Lower lobe of right lung (tissue), 2 donors: ENCODE measurements around the gene HBP1. TPM values are rescaled to one million over a fixed set of nuclear protein-coding genes. Genes with fewer than 3 reads are reported as not detected.

Experiments used
- ATAC-seq, 2 donors: fragments of 200-7000 bp; cut with Tn5 transposase; one replicate each; pipeline ENCODE4 v1.9.1; 2020 to 2022; ENCODE audit warnings: mild to moderate bottlenecking in 2 of 2, moderate library complexity in 2 of 2
- DNase-seq: peaks from one replicate; pipeline ENCODE4 v3.0.0-alpha.2; 2020
- H3K27ac ChIP-seq: fragments of 200-600 bp; one replicate; pipeline ENCODE4 v1.8.0; 2022
- H3K27me3 ChIP-seq: fragments of 200-600 bp; one replicate; pipeline ENCODE4 v1.8.0; 2022; ENCODE audit warnings: low read depth
- H3K36me3 ChIP-seq: fragments of 200-600 bp; one replicate; pipeline ENCODE4 v1.8.0; 2022; ENCODE audit warnings: mild to moderate bottlenecking
- H3K4me1 ChIP-seq: fragments of 200-600 bp; one replicate; pipeline ENCODE4 v1.8.0; 2022
- H3K4me3 ChIP-seq: fragments of 200-600 bp; one replicate; pipeline ENCODE4 v1.8.0; 2022; ENCODE audit warnings: mild to moderate bottlenecking
- H3K9me3 ChIP-seq: fragments of 200-600 bp; one replicate; pipeline ENCODE4 v1.8.0; 2022
- intact Hi-C: fragments of 100-400 bp; cut with DNase I; formaldehyde crosslinking; loops from one replicate; pipeline ENCODE4 v1.11.0; 2022
- total RNA-seq: library from RNA; stranded (reverse); fragmentation: NEBNext Ultra II Directional; extraction: Animal tissue kit (Norgen Biotek cat#: 25700); gene quantifications from one replicate; pipeline ENCODE4 v1.2.1, GENCODE V29; 2021
- TF ChIP-seq, protein P1 (sequence below): fragments of 200-600 bp; IDR thresholded peaks from one replicate; pipeline ENCODE4 v1.8.0; 2022; ENCODE audit warnings: antibody characterized with exemption, mild to moderate bottlenecking
- donor health status: DM: no; HTN: yes; CAD: no; lungs with severe emphysema.

HBP1 gene
- total RNA-seq, 1 donor from 2014 or later, result 81.9 TPM

DNA sequence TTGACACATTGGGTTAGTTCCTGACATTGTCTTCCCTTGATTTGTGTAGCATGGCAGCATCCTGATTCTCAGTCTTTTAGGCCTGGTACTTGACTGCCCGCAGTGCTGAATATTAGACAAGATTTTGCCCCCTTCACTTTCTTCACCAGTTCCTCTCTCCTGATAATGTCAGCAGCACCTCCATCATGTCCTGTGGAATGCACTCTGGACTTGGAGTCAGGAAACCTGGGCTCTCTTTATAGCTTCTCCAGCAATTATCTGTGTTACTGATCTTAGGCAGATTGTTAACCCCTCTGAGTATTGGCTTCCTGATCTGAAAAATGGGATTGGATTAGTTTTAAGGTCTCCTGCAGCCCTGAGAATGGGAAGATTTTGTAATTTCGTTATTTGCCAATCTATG lies 19.0 kb downstream of the HBP1 start:
- DNase-seq (no peak), ATAC-seq (no peak)
- Histone ChIP-seq H3K9me3 (no peaks in the 10 kb centered on the region), H3K27ac (no peak overlapping the region), H3K4me1 (no peaks in the 10 kb centered on the region), H3K27me3 (no peaks in the 10 kb centered on the region), H3K36me3 (peaks cover 100% of the 10 kb centered on the region), H3K4me3 (no peak overlapping the region)
- TF ChIP-seq, protein P1, sequence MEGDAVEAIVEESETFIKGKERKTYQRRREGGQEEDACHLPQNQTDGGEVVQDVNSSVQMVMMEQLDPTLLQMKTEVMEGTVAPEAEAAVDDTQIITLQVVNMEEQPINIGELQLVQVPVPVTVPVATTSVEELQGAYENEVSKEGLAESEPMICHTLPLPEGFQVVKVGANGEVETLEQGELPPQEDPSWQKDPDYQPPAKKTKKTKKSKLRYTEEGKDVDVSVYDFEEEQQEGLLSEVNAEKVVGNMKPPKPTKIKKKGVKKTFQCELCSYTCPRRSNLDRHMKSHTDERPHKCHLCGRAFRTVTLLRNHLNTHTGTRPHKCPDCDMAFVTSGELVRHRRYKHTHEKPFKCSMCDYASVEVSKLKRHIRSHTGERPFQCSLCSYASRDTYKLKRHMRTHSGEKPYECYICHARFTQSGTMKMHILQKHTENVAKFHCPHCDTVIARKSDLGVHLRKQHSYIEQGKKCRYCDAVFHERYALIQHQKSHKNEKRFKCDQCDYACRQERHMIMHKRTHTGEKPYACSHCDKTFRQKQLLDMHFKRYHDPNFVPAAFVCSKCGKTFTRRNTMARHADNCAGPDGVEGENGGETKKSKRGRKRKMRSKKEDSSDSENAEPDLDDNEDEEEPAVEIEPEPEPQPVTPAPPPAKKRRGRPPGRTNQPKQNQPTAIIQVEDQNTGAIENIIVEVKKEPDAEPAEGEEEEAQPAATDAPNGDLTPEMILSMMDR, result no peak
- intact Hi-C loops, result no loop called here

DNA sequence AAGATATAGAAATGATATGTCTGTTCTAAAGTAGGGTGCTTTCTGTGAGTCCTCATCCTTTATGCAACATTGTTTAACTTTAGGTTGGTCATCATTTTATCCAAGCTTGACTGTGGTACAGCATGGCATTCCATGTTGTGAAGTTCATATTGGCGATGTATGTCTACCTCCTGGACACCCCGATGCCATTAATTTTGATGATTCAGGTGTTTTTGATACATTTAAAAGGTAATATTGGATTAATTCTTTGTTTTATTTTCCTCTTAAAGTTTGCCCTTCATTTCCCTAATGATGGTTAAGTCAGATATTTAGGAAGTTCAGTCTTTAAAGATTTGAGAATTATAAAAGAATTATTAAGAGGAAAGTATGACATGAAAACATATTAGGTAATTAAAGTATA lies 21.3 kb downstream of the HBP1 start:
- H3K36me3 ChIP-seq, result peaks cover 99% of the 10 kb centered on the region

DNA sequence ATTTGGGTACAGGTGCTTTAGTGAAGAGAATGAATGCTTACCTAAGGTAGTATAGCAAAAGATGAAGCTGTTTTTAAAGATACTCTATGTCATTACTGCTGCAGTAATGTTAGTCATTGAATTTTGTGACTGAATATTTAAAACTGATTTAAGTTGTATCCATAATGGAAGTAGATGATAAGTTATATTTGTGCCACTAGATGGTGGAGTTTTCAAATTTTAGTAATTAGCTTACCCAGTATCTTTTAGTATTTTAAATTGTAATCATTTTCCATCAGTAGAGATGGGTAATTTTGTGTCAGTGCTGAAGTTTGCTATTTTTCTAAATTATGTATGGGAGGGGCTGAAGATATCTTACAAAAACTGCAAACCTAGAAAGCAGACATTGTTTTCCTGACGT lies 25.2 kb downstream of the HBP1 start:
- DNase-seq (no peak), ATAC-seq (no peak)
- TF ChIP-seq, protein P1, result no peak
- peaks cover 17% of the 10 kb centered on the region for H3K4me1 ChIP-seq
- no peaks in the 10 kb centered on the region for H3K9me3 ChIP-seq
- no peak overlapping the region for H3K4me3 ChIP-seq
- no peaks in the 10 kb centered on the region for H3K27me3 ChIP-seq
- H3K36me3 ChIP-seq, result peaks cover 96% of the 10 kb centered on the region
- intact Hi-C loops, result no loop called here
- H3K27ac ChIP-seq, result no peak overlapping the region

More for the DNA sequence above, 21.3 kb downstream of the HBP1 start:
- H3K4me1 ChIP-seq, result peaks cover 13% of the 10 kb centered on the region
- H3K27ac ChIP-seq, result no peak overlapping the region
- intact Hi-C loops, result no loop called here
- TF ChIP-seq, protein P1, result no peak
- H3K9me3 ChIP-seq, result no peaks in the 10 kb centered on the region
- no peaks in the 10 kb centered on the region for H3K27me3 ChIP-seq
- ATAC-seq, result no peak
- no peak for DNase-seq
- H3K4me3 ChIP-seq, result no peak overlapping the region

DNA sequence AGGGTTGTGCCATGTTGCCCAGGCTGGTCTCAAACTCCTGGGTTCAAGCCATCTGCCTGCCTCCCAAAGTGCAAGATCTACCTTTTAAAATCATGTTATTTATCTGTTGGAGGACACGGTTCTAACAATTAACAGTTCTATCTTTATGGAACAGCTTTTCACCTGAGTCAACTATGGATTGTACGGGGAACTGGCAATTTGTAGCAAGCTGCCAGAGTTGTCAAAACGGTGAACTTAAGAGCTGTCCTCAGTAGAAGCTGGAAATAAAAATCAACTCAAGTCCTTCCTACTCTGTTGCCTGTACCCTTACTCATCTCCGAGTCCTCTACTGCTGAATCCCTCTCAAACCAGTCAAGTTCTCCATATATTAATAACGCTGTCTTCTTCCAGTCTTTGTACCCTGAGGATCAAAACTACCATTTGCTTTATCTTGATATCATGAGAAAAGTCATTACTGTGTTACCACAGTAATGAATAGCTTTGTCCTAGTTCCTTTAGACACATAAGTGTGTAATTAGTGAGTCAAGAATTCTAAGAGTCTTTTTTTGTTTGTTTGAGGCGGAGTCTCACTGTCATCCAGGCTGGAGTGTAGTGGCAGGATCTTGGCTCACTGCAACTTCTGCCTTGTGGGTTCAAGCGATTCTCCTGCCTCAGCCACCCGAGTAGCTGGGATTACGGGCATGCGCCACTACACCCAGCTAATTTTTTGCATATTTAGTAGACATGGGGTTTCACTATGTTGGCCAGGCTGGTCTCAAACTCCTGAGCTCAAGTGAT lies 28.2 kb downstream of the HBP1 start:
- no peaks in the 10 kb centered on the region for H3K9me3 ChIP-seq
- intact Hi-C loops, result no loop called here
- H3K4me3 ChIP-seq, result no peak overlapping the region
- H3K27me3 ChIP-seq, result no peaks in the 10 kb centered on the region
- ATAC-seq, result peak; percentile 90 to 94
- DNase-seq, result peak; percentile 50
- peak overlapping the region; percentile 74 for H3K27ac ChIP-seq
- H3K36me3 ChIP-seq, result peaks cover 96% of the 10 kb centered on the region
- TF ChIP-seq, protein P1, result no peak
- peaks cover 24% of the 10 kb centered on the region for H3K4me1 ChIP-seq

DNA sequence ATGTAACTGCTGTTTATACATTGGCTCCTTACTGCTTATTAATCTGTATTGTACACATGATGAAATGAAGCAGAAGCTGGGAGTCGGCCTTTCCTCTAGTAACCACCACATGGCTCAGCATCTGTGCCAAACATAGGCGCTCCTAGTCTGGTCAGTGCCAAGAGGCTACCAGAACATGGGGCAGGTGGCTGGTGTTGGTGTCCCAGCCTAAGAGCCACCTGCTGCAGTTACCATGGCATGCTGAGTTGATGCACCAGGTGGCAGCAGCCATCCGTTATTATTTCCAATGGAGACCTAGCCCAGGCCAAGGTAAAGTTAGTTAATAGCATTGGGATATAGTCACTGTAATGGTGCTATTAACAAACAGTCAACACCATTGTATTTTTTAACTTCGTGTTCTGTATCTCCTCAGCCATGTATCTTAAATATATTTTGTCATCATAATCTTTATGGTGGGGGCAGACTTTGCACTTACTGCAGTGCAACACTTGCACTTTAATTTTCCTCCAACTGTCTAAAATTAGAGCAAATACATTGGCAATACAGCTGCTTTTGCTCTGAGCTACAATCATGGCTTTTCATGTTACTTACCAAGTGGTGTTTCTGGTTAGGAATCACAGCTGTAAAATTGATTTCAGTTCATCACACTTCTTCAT lies 33.1 kb downstream of the HBP1 start:
- intact Hi-C loops, result no loop called here
- H3K36me3 ChIP-seq, result peaks cover 98% of the 10 kb centered on the region
- H3K27me3 ChIP-seq, result no peaks in the 10 kb centered on the region
- H3K9me3 ChIP-seq, result no peaks in the 10 kb centered on the region
- no peak overlapping the region for H3K4me3 ChIP-seq
- TF ChIP-seq, protein P1, result peak; percentile 43
- peaks cover 7% of the 10 kb centered on the region for H3K4me1 ChIP-seq
- no peak for DNase-seq
- H3K27ac ChIP-seq, result no peak overlapping the region
- peak; percentile 45 to 47 for ATAC-seq
